Measurements from ENCODE around the gene DPM1. TPM values are rescaled to one million over a fixed set of nuclear protein-coding genes. Genes with fewer than 3 reads are reported as not detected.

The DPM1 gene
- total RNA-seq, 6 donors from 2014 or later = 16.4 to 61.2 (median 28.4) TPM

- ATAC-seq (ENCODE audit: low FRiP score in 2 of 2) = no peak
- no peaks in the 10 kb centered on the region for H3K27me3 ChIP-seq
- 96 to 100% methylated on average over 1 of the region's 1 CpG for WGBS, 2 donors
- peaks cover 4 to 50% (median 19%) of the 10 kb centered on the region in 4 donors for H3K36me3 ChIP-seq
- no peak overlapping the region for H3K4me3 ChIP-seq
- no peak overlapping the region for H3K27ac ChIP-seq
- TF ChIP-seq POLR2A (IDR thresholded peaks at IDR 0.05) (no peak), POLR2AphosphoS5 (IDR thresholded peaks at IDR 0.05) (no peak), EP300 (IDR thresholded peaks at IDR 0.05) (no peak)
- TF ChIP-seq, protein P1, sequence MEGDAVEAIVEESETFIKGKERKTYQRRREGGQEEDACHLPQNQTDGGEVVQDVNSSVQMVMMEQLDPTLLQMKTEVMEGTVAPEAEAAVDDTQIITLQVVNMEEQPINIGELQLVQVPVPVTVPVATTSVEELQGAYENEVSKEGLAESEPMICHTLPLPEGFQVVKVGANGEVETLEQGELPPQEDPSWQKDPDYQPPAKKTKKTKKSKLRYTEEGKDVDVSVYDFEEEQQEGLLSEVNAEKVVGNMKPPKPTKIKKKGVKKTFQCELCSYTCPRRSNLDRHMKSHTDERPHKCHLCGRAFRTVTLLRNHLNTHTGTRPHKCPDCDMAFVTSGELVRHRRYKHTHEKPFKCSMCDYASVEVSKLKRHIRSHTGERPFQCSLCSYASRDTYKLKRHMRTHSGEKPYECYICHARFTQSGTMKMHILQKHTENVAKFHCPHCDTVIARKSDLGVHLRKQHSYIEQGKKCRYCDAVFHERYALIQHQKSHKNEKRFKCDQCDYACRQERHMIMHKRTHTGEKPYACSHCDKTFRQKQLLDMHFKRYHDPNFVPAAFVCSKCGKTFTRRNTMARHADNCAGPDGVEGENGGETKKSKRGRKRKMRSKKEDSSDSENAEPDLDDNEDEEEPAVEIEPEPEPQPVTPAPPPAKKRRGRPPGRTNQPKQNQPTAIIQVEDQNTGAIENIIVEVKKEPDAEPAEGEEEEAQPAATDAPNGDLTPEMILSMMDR (IDR thresholded peaks at IDR 0.05) = no peak
- no peak for DNase-seq
- no peaks in the 10 kb centered on the region for H3K9me3 ChIP-seq
- peaks cover 0 to 18% (median 11%) of the 10 kb centered on the region in 4 donors for H3K4me1 ChIP-seq
These were observed 57.0 kb downstream of the DPM1 start for GRCh38 chr20:50901301-50901700.

DNA sequence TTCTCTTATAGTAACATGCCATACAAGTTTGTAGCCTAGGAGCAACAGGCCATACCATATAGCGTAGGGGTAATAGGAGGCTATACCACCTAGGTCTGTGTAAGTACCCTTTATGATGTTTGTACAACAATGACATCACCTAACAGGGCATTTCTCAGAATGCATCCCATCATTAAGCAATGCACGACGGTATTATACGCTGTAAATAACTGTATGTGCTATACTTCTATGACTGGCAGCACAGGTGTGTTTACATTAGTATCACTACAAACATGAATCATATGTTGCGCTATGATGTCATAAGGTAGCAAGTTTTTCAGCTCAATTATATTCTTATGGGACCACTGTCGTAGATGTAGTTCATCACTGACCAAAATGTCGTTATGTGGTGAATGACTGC, 58.1 kb downstream of the DPM1 start:
- Histone ChIP-seq H3K27ac (no peak overlapping the region), H3K36me3 (peaks cover 4 to 57% (median 19%) of the 10 kb centered on the region in 4 donors), H3K4me3 (no peak overlapping the region), H3K9me3 (no peaks in the 10 kb centered on the region), H3K27me3 (no peaks in the 10 kb centered on the region), H3K4me1 (peaks cover 0 to 18% (median 10%) of the 10 kb centered on the region in 4 donors)
- DNase-seq (no peak), ATAC-seq (ENCODE audit: low FRiP score in 2 of 2) (no peak)
- 90 to 92% methylated on average over 7 of the region's 7 CpGs for WGBS, 2 donors
- TF ChIP-seq POLR2A (IDR thresholded peaks at IDR 0.05) (no peak), POLR2AphosphoS5 (IDR thresholded peaks at IDR 0.05) (no peak), EP300 (IDR thresholded peaks at IDR 0.05) (no peak)
- TF ChIP-seq, protein P1 (IDR thresholded peaks at IDR 0.05) = no peak

DNA sequence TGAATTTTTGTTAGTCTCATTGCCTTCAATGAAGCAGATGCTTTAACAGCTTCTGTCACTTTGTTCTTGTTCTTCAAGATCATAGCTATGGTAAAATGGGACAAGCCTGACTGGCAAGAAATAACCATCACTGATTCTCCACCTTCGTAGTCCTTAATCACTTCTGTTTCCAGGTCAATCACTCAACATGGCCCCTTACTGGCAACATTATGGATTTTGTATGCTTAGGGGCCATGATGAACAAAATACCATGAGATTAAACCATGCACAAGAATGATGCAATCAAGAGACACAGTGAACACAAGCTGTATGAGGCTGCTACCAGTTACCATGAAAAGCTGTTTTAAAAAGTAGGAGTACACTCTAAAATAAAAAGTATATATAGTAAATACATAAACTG, 59.9 kb downstream of the DPM1 start:
- Histone ChIP-seq H3K36me3 (peaks cover 11 to 72% (median 27%) of the 10 kb centered on the region in 4 donors), H3K4me3 (no peak overlapping the region), H3K9me3 (no peaks in the 10 kb centered on the region), H3K27ac (no peak overlapping the region), H3K27me3 (no peaks in the 10 kb centered on the region), H3K4me1 (peaks cover 0 to 7% (median 1%) of the 10 kb centered on the region in 4 donors)
- TF ChIP-seq EP300 (IDR thresholded peaks at IDR 0.05) (no peak), POLR2A (IDR thresholded peaks at IDR 0.05) (no peak), POLR2AphosphoS5 (IDR thresholded peaks at IDR 0.05) (no peak)
- TF ChIP-seq, protein P1 (IDR thresholded peaks at IDR 0.05) = no peak
- no peak for ATAC-seq (ENCODE audit: low FRiP score in 2 of 2)
- WGBS, 2 donors = 100% methylated on average over 1 of the region's 1 CpG
- DNase-seq = no peak

GRCh38 chr20:50895111-50895830, 63.1 kb downstream of the DPM1 start:
- Histone ChIP-seq H3K4me1 (no peaks in the 10 kb centered on the region), H3K4me3 (no peak overlapping the region), H3K27ac (no peak overlapping the region), H3K36me3 (peaks cover 26 to 89% (median 45%) of the 10 kb centered on the region in 4 donors), H3K9me3 (no peaks in the 10 kb centered on the region), H3K27me3 (no peaks in the 10 kb centered on the region)
- 92 to 95% methylated on average over 8 of the region's 8 CpGs for WGBS, 2 donors
- no peak for DNase-seq
- TF ChIP-seq POLR2AphosphoS5 (IDR thresholded peaks at IDR 0.05) (no peak), EP300 (IDR thresholded peaks at IDR 0.05) (no peak), POLR2A (IDR thresholded peaks at IDR 0.05) (no peak)
- TF ChIP-seq, protein P1 (IDR thresholded peaks at IDR 0.05) = no peak
- ATAC-seq (ENCODE audit: low FRiP score in 2 of 2) = no peak

- ATAC-seq (ENCODE audit: low FRiP score in 2 of 2) (no peak), DNase-seq (no peak)
- Histone ChIP-seq H3K27me3 (no peaks in the 10 kb centered on the region), H3K27ac (no peak overlapping the region), H3K36me3 (peaks cover 26 to 86% (median 49%) of the 10 kb centered on the region in 4 donors), H3K4me1 (no peaks in the 10 kb centered on the region), H3K4me3 (no peak overlapping the region), H3K9me3 (no peaks in the 10 kb centered on the region)
- TF ChIP-seq, protein P1 (IDR thresholded peaks at IDR 0.05) = no peak
- TF ChIP-seq POLR2A (IDR thresholded peaks at IDR 0.05) (no peak), EP300 (IDR thresholded peaks at IDR 0.05) (no peak), POLR2AphosphoS5 (IDR thresholded peaks at IDR 0.05) (no peak)
- 94 to 97% methylated on average over 7 of the region's 7 CpGs for WGBS, 2 donors
These were observed 64.7 kb downstream of the DPM1 start for GRCh38 chr20:50893620-50894019.
